Liver (tissue), 9 donors: Measurements from ENCODE around the gene BRCA2. TPM values are rescaled to one million over a fixed set of nuclear protein-coding genes. Genes with fewer than 3 reads are reported as not detected.

ENCODE experiments used
- DNase-seq: peaks from one replicate; pipeline ENCODE4 v3.0.0-alpha.2; 2017; ENCODE audit warnings: low spot score
- H3K27ac ChIP-seq, 2 donors: one replicate each; pipeline ENCODE4 v1.7.0; 2013; ENCODE audit warnings: inconsistent platforms in 2 of 2, low read length in 2 of 2, control low read depth in 1 of 2, low read depth in 1 of 2, mild to moderate bottlenecking in 1 of 2
- H3K27me3 ChIP-seq, 4 donors: one replicate each; pipeline versions ENCODE4 v1.6.1 to v1.7.0; 2013; ENCODE audit warnings: low read length in 3 of 4, inconsistent platforms in 1 of 4, mild to moderate bottlenecking in 1 of 4, moderate library complexity in 1 of 4; ENCODE audit not compliant: control insufficient read depth in 4 of 4, insufficient read depth in 4 of 4
- H3K36me3 ChIP-seq, 4 donors: one replicate each; pipeline versions ENCODE4 v1.6.1 to v1.7.0; 2013; ENCODE audit warnings: low read length in 3 of 4, mild to moderate bottlenecking in 3 of 4, low read depth in 1 of 4, moderate library complexity in 1 of 4; ENCODE audit not compliant: control insufficient read depth in 4 of 4, insufficient read depth in 3 of 4
- H3K4me1 ChIP-seq, 4 donors: one replicate each; pipeline versions ENCODE4 v1.6.1 to v1.7.0; 2013; ENCODE audit warnings: low read length in 3 of 4, mild to moderate bottlenecking in 3 of 4, moderate library complexity in 1 of 4; ENCODE audit not compliant: control insufficient read depth in 4 of 4, insufficient read depth in 4 of 4
- H3K4me3 ChIP-seq, 3 donors: one replicate each; pipeline versions ENCODE4 v1.6.1 to v1.7.0; 2013; ENCODE audit warnings: low read length in 3 of 3, control low read depth in 1 of 3, low read depth in 1 of 3, mild to moderate bottlenecking in 1 of 3
- H3K9ac ChIP-seq, 2 donors: one replicate each; pipeline ENCODE4 v1.7.0; 2013; ENCODE audit warnings: low read length in 2 of 2, mild to moderate bottlenecking in 2 of 2, moderate library complexity in 2 of 2, control low read depth in 1 of 2, low read depth in 1 of 2
- H3K9me3 ChIP-seq, 4 donors: one replicate each; pipeline versions ENCODE4 v1.6.1 to v1.7.0; 2013; ENCODE audit warnings: low read length in 3 of 4; ENCODE audit not compliant: control insufficient read depth in 4 of 4
- ATF3 ChIP-seq: IDR thresholded peaks from 2 replicates; pipeline ENCODE4 v1.6.1; 2016; ENCODE audit warnings: antibody characterized with exemption
- CTCF ChIP-seq: fragments of 150-350 bp; IDR thresholded peaks from 2 replicates; pipeline ENCODE4 v1.5.1; 2017; ENCODE audit warnings: improper control_type of control experiment, low read depth, low read length; ENCODE audit not compliant: missing input control
- EGR1 ChIP-seq, 2 donors: IDR thresholded peaks; 2 replicates each; pipeline ENCODE4 v1.6.1; 2016 to 2018; ENCODE audit warnings: antibody characterized with exemption in 2 of 2, low read depth in 2 of 2
- FOXA1 ChIP-seq: IDR thresholded peaks from 2 replicates; pipeline ENCODE4 v1.6.1; 2016; ENCODE audit warnings: antibody characterized with exemption
- FOXA2 ChIP-seq: IDR thresholded peaks from 2 replicates; pipeline ENCODE4 v1.6.1; 2016; ENCODE audit warnings: antibody characterized with exemption
- GABPA ChIP-seq, 2 donors: IDR thresholded peaks in 1 of 2; conservative IDR thresholded peaks in 1 of 2; 2 replicates each; pipeline ENCODE4 v1.6.1; 2016; ENCODE audit warnings: antibody characterized with exemption in 2 of 2, mild to moderate bottlenecking in 1 of 2, moderate library complexity in 1 of 2
- HNF4A ChIP-seq, 2 donors: conservative IDR thresholded peaks; 2 replicates each; pipeline ENCODE4 v1.6.1; 2016; ENCODE audit warnings: antibody characterized with exemption in 2 of 2, mild to moderate bottlenecking in 2 of 2
- HNF4G ChIP-seq: IDR thresholded peaks from 2 replicates; pipeline ENCODE4 v1.6.1; 2016; ENCODE audit warnings: antibody characterized with exemption
- JUND ChIP-seq, 2 donors: IDR thresholded peaks; 2 replicates each; pipeline ENCODE4 v1.6.1; 2016; ENCODE audit warnings: antibody characterized with exemption in 2 of 2
- MAX ChIP-seq: IDR thresholded peaks from 2 replicates; pipeline ENCODE4 v1.6.1; 2016; ENCODE audit warnings: antibody characterized with exemption
- NR2F2 ChIP-seq: IDR thresholded peaks from 2 replicates; pipeline ENCODE4 v1.6.1; 2016; ENCODE audit warnings: antibody characterized with exemption
- RAD21 ChIP-seq, 2 donors: IDR thresholded peaks; 2 replicates each; pipeline ENCODE4 v1.6.1; 2016; ENCODE audit warnings: antibody characterized with exemption in 2 of 2, mild to moderate bottlenecking in 2 of 2
- REST ChIP-seq: IDR thresholded peaks from 2 replicates; pipeline ENCODE4 v1.6.1; 2016; ENCODE audit warnings: antibody characterized with exemption, mild to moderate bottlenecking
- RXRA ChIP-seq, 2 donors: IDR thresholded peaks; 2 replicates each; pipeline ENCODE4 v1.6.1; 2017 to 2018; ENCODE audit warnings: antibody characterized with exemption in 2 of 2, mild to moderate bottlenecking in 1 of 2
- SP1 ChIP-seq: IDR thresholded peaks from 2 replicates; pipeline ENCODE4 v1.6.1; 2018; ENCODE audit warnings: antibody characterized with exemption, mild to moderate bottlenecking
- TAF1 ChIP-seq: conservative IDR thresholded peaks from 2 replicates; pipeline ENCODE4 v1.6.1; 2016; ENCODE audit warnings: antibody characterized with exemption, mild to moderate bottlenecking
- YY1 ChIP-seq: IDR thresholded peaks from 2 replicates; pipeline ENCODE4 v1.6.1; 2016; ENCODE audit warnings: antibody characterized with exemption, mild to moderate bottlenecking
- ZBTB33 ChIP-seq: IDR thresholded peaks from 2 replicates; pipeline ENCODE4 v1.6.1; 2016; ENCODE audit warnings: antibody characterized with exemption
- WGBS: extraction: QIAGEN DNeasy Blood & Tissue Kit; methylation state at CpG from one replicate; pipeline ENCODE4 v1.1.7; 2013; 5-methylcytosine and 5-hydroxymethylcytosine counted together
- polyA plus RNA-seq, 2 donors: library from polyadenylated mRNA; stranded (reverse) in 1 of 2; unstranded in 1 of 2; fragments of 200-250 nt in 1 of 2; fragments of >200 nt in 1 of 2; fragmentation: Nextera tagmentation in 1 of 2; extraction: Ambion mirVana in 1 of 2; gene quantifications; one replicate each; pipeline versions ENCODE4 v1.2.1 to v1.2.3, GENCODE V29; 2013 to 2015
- total RNA-seq, 2 donors: library from RNA; depleted of rRNA; stranded (reverse); fragments of >200 nt; gene quantifications; one replicate each; pipeline ENCODE4 v1.2.3, GENCODE V29; 2014
- donor health status: healthy.
- donor health status: healthy.
- donor health status: healthy.
- donor health status: healthy.
- donor health status: healthy.

Gene BRCA2
- total and polyA plus RNA-seq, 4 donors, result 0.39 to 10.8 (median 0.86) TPM

- no peak for DNase-seq
- Histone ChIP-seq H3K4me3 (no peak overlapping the region), H3K27me3 (no peaks in the 10 kb centered on the region), H3K27ac (no peak overlapping the region), H3K9ac (no peak overlapping the region), H3K36me3 (no peaks in the 10 kb centered on the region), H3K4me1 (no peaks in the 10 kb centered on the region), H3K9me3 (no peaks in the 10 kb centered on the region)
- no peak for TF ChIP-seq ATF3
- no peak for TF ChIP-seq REST
- no peak for TF ChIP-seq FOXA1
- TF ChIP-seq GABPA (IDR thresholded peaks at IDR 0.05 in 1 of 2, conservative IDR thresholded peaks at IDR 0.05 in 1 of 2), result no peak
- TF ChIP-seq YY1, result no peak
- TF ChIP-seq RAD21 (IDR thresholded peaks at IDR 0.05), result no peak
- no peak for TF ChIP-seq MAX
- no peak for TF ChIP-seq JUND (IDR thresholded peaks at IDR 0.05)
- no peak for TF ChIP-seq HNF4G
- WGBS, result 92% methylated on average over 5 of the region's 5 CpGs
Measured at GRCh38 chr13:32383836-32384618, 68.7 kb downstream of the BRCA2 start.

GRCh38 chr13:32384702-32385101, 69.4 kb downstream of the BRCA2 start:
- Histone ChIP-seq H3K27ac (no peak overlapping the region), H3K4me1 (no peaks in the 10 kb centered on the region), H3K4me3 (no peak overlapping the region), H3K36me3 (no peaks in the 10 kb centered on the region), H3K9me3 (no peaks in the 10 kb centered on the region), H3K9ac (no peak overlapping the region), H3K27me3 (no peaks in the 10 kb centered on the region)
- no peak for DNase-seq
- 94% methylated on average over 2 of the region's 2 CpGs for WGBS
- no peak for TF ChIP-seq SP1
- TF ChIP-seq HNF4G, result no peak
- no peak for TF ChIP-seq GABPA (IDR thresholded peaks at IDR 0.05 in 1 of 2, conservative IDR thresholded peaks at IDR 0.05 in 1 of 2)
- no peak for TF ChIP-seq TAF1
- no peak for TF ChIP-seq YY1
- no peak for TF ChIP-seq FOXA1
- no peak for TF ChIP-seq JUND (IDR thresholded peaks at IDR 0.05)
- TF ChIP-seq RAD21 (IDR thresholded peaks at IDR 0.05), result no peak
- no peak for TF ChIP-seq HNF4A (conservative IDR thresholded peaks at IDR 0.05)
- no peak for TF ChIP-seq NR2F2
- TF ChIP-seq FOXA2, result no peak

- Histone ChIP-seq H3K4me1 (no peaks in the 10 kb centered on the region), H3K27ac (no peak overlapping the region), H3K9me3 (no peaks in the 10 kb centered on the region), H3K4me3 (no peak overlapping the region), H3K9ac (no peak overlapping the region), H3K36me3 (no peaks in the 10 kb centered on the region), H3K27me3 (no peaks in the 10 kb centered on the region)
- no peak for DNase-seq
- TF ChIP-seq NR2F2, result no peak
- no peak for TF ChIP-seq CTCF
- TF ChIP-seq ZBTB33, result no peak
- TF ChIP-seq RXRA (IDR thresholded peaks at IDR 0.05), result no peak
- TF ChIP-seq ATF3, result no peak
- no peak for TF ChIP-seq YY1
- no peak for TF ChIP-seq EGR1 (IDR thresholded peaks at IDR 0.05; ENCODE audit: low read depth in 2 of 2)
- no peak for TF ChIP-seq SP1
- TF ChIP-seq TAF1, result no peak
- no peak for TF ChIP-seq HNF4G
- no peak for TF ChIP-seq RAD21 (IDR thresholded peaks at IDR 0.05)
- TF ChIP-seq FOXA1, result no peak
- TF ChIP-seq MAX, result no peak
- no peak for TF ChIP-seq HNF4A (conservative IDR thresholded peaks at IDR 0.05)
- no peak for TF ChIP-seq FOXA2
- no peak for TF ChIP-seq JUND (IDR thresholded peaks at IDR 0.05)
Measured at GRCh38 chr13:32385410-32385809, 70.1 kb downstream of the BRCA2 start.
